Gastrocnemius medialis (tissue), 4 donors: ENCODE results near the gene C10orf90. TPM values are rescaled to one million over a fixed set of nuclear protein-coding genes. Genes with fewer than 3 reads are reported as not detected.

Source experiments
- ATAC-seq, 2 donors: fragments of 150-250 bp; one replicate each; pipeline ENCODE4 v1.9.1; 2016
- DNase-seq, 2 donors: peaks; one replicate each; pipeline ENCODE4 v3.0.0-alpha.2; 2019
- H3K27ac ChIP-seq, 4 donors: fragments of 200-600 bp; sonication (generic); 1 replicate in 1 of 4; 2 replicates in 3 of 4; pipeline ENCODE4 v1.5.1; 2016 to 2018; ENCODE audit warnings: mild to moderate bottlenecking in 2 of 4, moderate library complexity in 1 of 4
- H3K27me3 ChIP-seq, 3 donors: fragments of 200-600 bp; sonication (generic) in 2 of 3; 1 replicate in 1 of 3; 2 replicates in 2 of 3; pipeline versions ENCODE4 v1.5.1 to v1.6.0; 2016 to 2019; ENCODE audit warnings: mild to moderate bottlenecking in 1 of 3, moderate library complexity in 1 of 3
- H3K36me3 ChIP-seq, 2 donors: fragments of 200-600 bp; sonication (generic) in 1 of 2; one replicate each; pipeline ENCODE4 v1.5.1; 2017 to 2018
- H3K4me1 ChIP-seq, 2 donors: fragments of 200-600 bp; sonication (generic) in 1 of 2; one replicate each; pipeline ENCODE4 v1.5.1; 2016 to 2017; ENCODE audit warnings: mild to moderate bottlenecking in 2 of 2
- H3K4me3 ChIP-seq, 4 donors: fragments of 200-600 bp; sonication (generic) in 3 of 4; 1 replicate in 1 of 4; 2 replicates in 3 of 4; pipeline ENCODE4 v1.5.1; 2016 to 2019; ENCODE audit warnings: mild to moderate bottlenecking in 2 of 4
- H3K9me3 ChIP-seq, 3 donors: fragments of 200-600 bp; sonication (generic) in 2 of 3; 1 replicate in 1 of 3; 2 replicates in 2 of 3; pipeline ENCODE4 v1.5.1; 2016 to 2019
- POLR2A ChIP-seq, 2 donors: fragments of 450-650 bp; IDR thresholded peaks; one replicate each; pipeline ENCODE4 v1.6.1; 2017; ENCODE audit warnings: antibody characterized with exemption in 2 of 2, mild to moderate bottlenecking in 2 of 2, moderate library complexity in 2 of 2
- in situ Hi-C, 4 donors: fragments of 200-750 bp; cut with MboI; loops; one replicate each; pipeline versions ENCODE4 v1.15.0 to v1.8.0; 2017; ENCODE audit warnings: low sequenced_read_pairs in 4 of 4
- intact Hi-C: fragments of 100-400 bp; cut with DNase I; formaldehyde crosslinking; loops from one replicate; pipeline ENCODE4 v1.15.1; 2023; ENCODE audit warnings: low total_unique reads
- total RNA-seq, 4 donors: library from RNA; depleted of rRNA; stranded (reverse); fragments of >200 nt; gene quantifications; one replicate each; pipeline versions ENCODE4 v1.1.0 to v1.2.3, GENCODE V29; 2016
- TF ChIP-seq, protein P1 (sequence below), 5 experiments: fragments of 450-650 bp in 3 of 5; fragments of 200-600 bp in 2 of 5; sonication (generic) in 2 of 5; IDR thresholded peaks in 4 of 5; conservative IDR thresholded peaks in 1 of 5; 1 replicate in 4 of 5; 2 replicates in 1 of 5; pipeline ENCODE4 v1.5.1; 2016 to 2019; ENCODE audit warnings: antibody characterized with exemption in 5 of 5, mild to moderate bottlenecking in 3 of 5, moderate library complexity in 3 of 5

C10orf90 gene
- total RNA-seq, 4 donors from 2014 or later = not detected

DNA sequence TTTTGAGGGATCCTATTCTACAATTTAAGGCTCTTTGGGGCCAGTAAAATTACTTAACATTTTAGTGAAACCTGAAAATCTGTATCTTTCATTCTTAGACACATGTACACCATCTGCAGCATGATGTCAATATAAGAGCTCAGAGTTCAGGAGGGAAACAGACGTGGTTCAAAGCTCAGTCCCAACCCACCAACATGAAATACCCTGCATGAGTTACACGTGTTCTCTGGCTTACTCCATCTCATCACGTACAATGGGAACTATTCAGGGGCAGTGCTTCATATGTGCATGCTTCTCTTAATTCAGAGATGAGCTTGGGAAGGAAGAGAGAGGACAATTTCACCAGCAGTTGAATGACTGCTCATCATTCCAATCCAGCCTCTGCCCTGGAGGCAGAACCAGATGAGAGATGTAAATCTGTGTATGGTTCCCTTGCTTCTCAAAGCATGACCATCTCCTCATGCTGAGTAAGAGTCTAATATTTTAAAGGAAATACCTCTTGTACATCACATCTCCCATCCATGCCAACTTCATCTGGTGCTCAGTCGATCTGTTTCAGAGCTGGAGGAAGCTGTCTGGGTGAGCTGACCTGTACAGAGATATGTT lies 253.2 kb downstream of the C10orf90 start:
- DNase-seq (no peak), ATAC-seq (no peak)
- in situ Hi-C loops (no loop called here), intact Hi-C loops (no loop called here)
- Histone ChIP-seq H3K9me3 (no peaks in the 10 kb centered on the region), H3K4me3 (no peak overlapping the region), H3K4me1 (no peaks in the 10 kb centered on the region), H3K36me3 (no peaks in the 10 kb centered on the region), H3K27ac (no peak overlapping the region), H3K27me3 (no peaks in the 10 kb centered on the region)
- TF ChIP-seq POLR2A (IDR thresholded peaks at IDR 0.05) = no peak
- TF ChIP-seq, protein P1, sequence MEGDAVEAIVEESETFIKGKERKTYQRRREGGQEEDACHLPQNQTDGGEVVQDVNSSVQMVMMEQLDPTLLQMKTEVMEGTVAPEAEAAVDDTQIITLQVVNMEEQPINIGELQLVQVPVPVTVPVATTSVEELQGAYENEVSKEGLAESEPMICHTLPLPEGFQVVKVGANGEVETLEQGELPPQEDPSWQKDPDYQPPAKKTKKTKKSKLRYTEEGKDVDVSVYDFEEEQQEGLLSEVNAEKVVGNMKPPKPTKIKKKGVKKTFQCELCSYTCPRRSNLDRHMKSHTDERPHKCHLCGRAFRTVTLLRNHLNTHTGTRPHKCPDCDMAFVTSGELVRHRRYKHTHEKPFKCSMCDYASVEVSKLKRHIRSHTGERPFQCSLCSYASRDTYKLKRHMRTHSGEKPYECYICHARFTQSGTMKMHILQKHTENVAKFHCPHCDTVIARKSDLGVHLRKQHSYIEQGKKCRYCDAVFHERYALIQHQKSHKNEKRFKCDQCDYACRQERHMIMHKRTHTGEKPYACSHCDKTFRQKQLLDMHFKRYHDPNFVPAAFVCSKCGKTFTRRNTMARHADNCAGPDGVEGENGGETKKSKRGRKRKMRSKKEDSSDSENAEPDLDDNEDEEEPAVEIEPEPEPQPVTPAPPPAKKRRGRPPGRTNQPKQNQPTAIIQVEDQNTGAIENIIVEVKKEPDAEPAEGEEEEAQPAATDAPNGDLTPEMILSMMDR (IDR thresholded peaks at IDR 0.05 in 4 of 5, conservative IDR thresholded peaks at IDR 0.05 in 1 of 5) = no peak

DNA sequence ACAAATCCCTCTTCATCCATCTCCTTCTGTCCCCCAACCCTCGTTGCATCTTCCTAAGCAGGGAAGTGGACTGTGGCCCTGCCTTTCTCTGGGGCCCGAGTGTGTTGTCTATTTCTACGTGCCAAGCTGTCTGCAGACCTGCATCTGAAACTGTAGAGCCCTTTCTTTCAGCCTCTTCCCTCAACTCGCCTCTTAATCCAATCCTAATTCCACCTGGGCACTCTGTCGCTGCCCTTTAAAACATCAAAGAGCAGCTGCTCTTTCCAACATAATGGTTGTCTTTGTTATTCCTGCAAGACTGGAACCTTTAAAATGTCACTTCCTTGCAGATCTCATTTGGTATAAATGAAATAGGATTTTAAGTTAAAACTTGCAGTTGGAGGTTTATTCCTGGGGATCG lies 260.7 kb downstream of the C10orf90 start:
- H3K9me3 ChIP-seq = no peaks in the 10 kb centered on the region
- TF ChIP-seq, protein P1 (IDR thresholded peaks at IDR 0.05 in 4 of 5, conservative IDR thresholded peaks at IDR 0.05 in 1 of 5) = no peak
- TF ChIP-seq POLR2A (IDR thresholded peaks at IDR 0.05) = no peak
- in situ Hi-C loops (no loop called here), intact Hi-C loops (no loop called here)
- no peak overlapping the region for H3K4me3 ChIP-seq
- ATAC-seq = no peak
- H3K4me1 ChIP-seq = no peaks in the 10 kb centered on the region
- H3K36me3 ChIP-seq = no peaks in the 10 kb centered on the region
- peaks cover 0 to 3% (median 0%) of the 10 kb centered on the region in 3 donors for H3K27me3 ChIP-seq
- no peak for DNase-seq
- no peak overlapping the region for H3K27ac ChIP-seq

DNA sequence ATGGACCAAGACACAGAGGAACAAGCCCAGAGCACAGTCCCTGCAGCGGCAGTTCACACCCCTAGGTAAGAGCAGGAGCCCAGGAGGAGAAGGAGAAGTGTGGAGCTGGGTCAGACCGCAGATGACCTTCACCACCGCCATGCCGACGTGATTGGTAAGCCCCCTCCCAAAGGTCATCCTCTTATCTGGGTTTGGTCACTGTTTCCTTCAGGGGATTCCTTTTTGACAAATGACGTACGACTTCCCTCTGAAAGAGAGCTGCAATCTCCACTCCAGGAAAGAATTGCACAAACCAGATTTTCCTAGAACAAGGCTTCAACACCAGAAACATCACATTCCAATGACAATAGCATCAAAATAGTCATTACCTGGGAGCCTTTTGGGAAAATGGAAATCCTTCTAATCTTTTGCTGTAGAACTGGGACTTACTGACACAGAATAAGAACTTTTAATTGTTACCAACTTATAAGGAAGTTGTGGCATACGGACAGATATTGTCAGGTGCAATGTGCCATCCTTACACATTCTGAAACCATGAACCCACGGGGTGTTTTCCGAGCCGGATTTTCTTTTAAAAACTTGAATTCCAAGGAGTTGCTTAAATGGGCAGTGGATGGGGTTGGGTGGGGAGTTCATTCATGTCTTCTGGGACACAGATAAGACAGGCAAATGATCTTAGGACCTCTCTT lies 261.4 kb downstream of the C10orf90 start:
- no peak overlapping the region for H3K4me3 ChIP-seq
- no peaks in the 10 kb centered on the region for H3K36me3 ChIP-seq
- H3K27me3 ChIP-seq = peaks cover 0 to 3% (median 0%) of the 10 kb centered on the region in 3 donors
- intact Hi-C loops (no loop called here), in situ Hi-C loops (no loop called here)
- no peaks in the 10 kb centered on the region for H3K9me3 ChIP-seq
- H3K4me1 ChIP-seq = no peaks in the 10 kb centered on the region
- ATAC-seq (no peak), DNase-seq (no peak)
- TF ChIP-seq, protein P1 (IDR thresholded peaks at IDR 0.05 in 4 of 5, conservative IDR thresholded peaks at IDR 0.05 in 1 of 5) = no peak
- no peak for TF ChIP-seq POLR2A (IDR thresholded peaks at IDR 0.05)
- H3K27ac ChIP-seq = no peak overlapping the region

DNA sequence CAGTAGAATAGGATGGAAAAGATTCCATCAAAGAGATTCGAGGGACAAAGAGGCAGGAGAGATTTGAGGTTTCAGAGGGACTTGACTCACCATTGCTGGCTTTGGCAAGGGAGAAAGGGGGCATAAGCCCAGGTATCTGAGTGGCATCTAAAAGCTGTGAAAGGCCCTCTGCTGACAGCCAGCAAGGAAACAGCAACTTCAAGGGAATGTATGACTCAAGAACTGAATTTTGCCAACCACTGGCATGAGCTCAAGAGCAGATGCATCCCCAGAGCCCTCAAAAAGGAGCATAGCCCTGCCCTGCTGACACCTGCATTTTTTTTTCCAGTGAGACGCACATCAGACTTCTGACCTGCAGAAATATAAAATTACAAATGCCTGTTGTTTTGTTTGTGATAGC lies 262.7 kb downstream of the C10orf90 start:
- no peaks in the 10 kb centered on the region for H3K4me1 ChIP-seq
- TF ChIP-seq, protein P1 (IDR thresholded peaks at IDR 0.05 in 4 of 5, conservative IDR thresholded peaks at IDR 0.05 in 1 of 5) = no peak
- TF ChIP-seq POLR2A (IDR thresholded peaks at IDR 0.05) = no peak
- no peaks in the 10 kb centered on the region for H3K36me3 ChIP-seq
- H3K4me3 ChIP-seq = no peak overlapping the region
- no peaks in the 10 kb centered on the region for H3K9me3 ChIP-seq
- in situ Hi-C loops (no loop called here), intact Hi-C loops (no loop called here)
- peaks cover 0 to 3% (median 0%) of the 10 kb centered on the region in 3 donors for H3K27me3 ChIP-seq
- ATAC-seq = no peak
- no peak overlapping the region for H3K27ac ChIP-seq
- no peak for DNase-seq
